ENCODE data around the gene GOLGA2.

GOLGA2 gene

GRCh38 chr9:128213746-128214497 lies 61.9 kb downstream of the GOLGA2 start:
- Histone ChIP-seq H3K4me3 (replicated peaks; ENCODE audit: insufficient read depth, low read length) (no peak overlapping the region), H3K27me3 (ENCODE audit: insufficient read depth, poor library complexity, severe bottlenecking) (no peaks in the 10 kb centered on the region), H3K27ac (replicated peaks) (no peak overlapping the region)
- DNase-seq (ENCODE audit: low read depth in 1 of 2, low spot score in 1 of 2), result no peak
- no peak for TF ChIP-seq POLR2AphosphoS5 (IDR thresholded peaks at IDR 0.05; ENCODE audit: low read depth)
- TF ChIP-seq CTCF (IDR thresholded peaks at IDR 0.05; ENCODE audit: insufficient read depth, low read length), result no peak
- TF ChIP-seq GABPA (IDR thresholded peaks at IDR 0.05; ENCODE audit: low read depth), result no peak
- TF ChIP-seq REST (IDR thresholded peaks at IDR 0.05; ENCODE audit: insufficient replicate concordance, low read depth), result no peak
- no peak for TF ChIP-seq SPI1 (IDR thresholded peaks at IDR 0.05; ENCODE audit: borderline replicate concordance, low read depth)

- Histone ChIP-seq H3K4me3 (replicated peaks; ENCODE audit: insufficient read depth, low read length) (no peak overlapping the region), H3K27me3 (ENCODE audit: insufficient read depth, poor library complexity, severe bottlenecking) (no peaks in the 10 kb centered on the region), H3K27ac (replicated peaks) (no peak overlapping the region)
- TF ChIP-seq POLR2AphosphoS5 (IDR thresholded peaks at IDR 0.05; ENCODE audit: low read depth) (no peak), GABPA (IDR thresholded peaks at IDR 0.05; ENCODE audit: low read depth) (no peak), SPI1 (IDR thresholded peaks at IDR 0.05; ENCODE audit: borderline replicate concordance, low read depth) (no peak), CTCF (IDR thresholded peaks at IDR 0.05; ENCODE audit: insufficient read depth, low read length) (no peak), REST (IDR thresholded peaks at IDR 0.05; ENCODE audit: insufficient replicate concordance, low read depth) (no peak)
- DNase-seq (ENCODE audit: low read depth in 1 of 2, low spot score in 1 of 2), result no peak
Measured at GRCh38 chr9:128211981-128212281, 63.9 kb downstream of the GOLGA2 start.

- H3K27ac ChIP-seq (replicated peaks), result no peak overlapping the region
- H3K27me3 ChIP-seq (ENCODE audit: insufficient read depth, poor library complexity, severe bottlenecking), result no peaks in the 10 kb centered on the region
- no peak for TF ChIP-seq SPI1 (IDR thresholded peaks at IDR 0.05; ENCODE audit: borderline replicate concordance, low read depth)
- no peak for TF ChIP-seq REST (IDR thresholded peaks at IDR 0.05; ENCODE audit: insufficient replicate concordance, low read depth)
- no peak for TF ChIP-seq GABPA (IDR thresholded peaks at IDR 0.05; ENCODE audit: low read depth)
- no peak overlapping the region for H3K4me3 ChIP-seq (replicated peaks; ENCODE audit: insufficient read depth, low read length)
- DNase-seq (ENCODE audit: low read depth in 1 of 2, low spot score in 1 of 2), result no peak
Measured at GRCh38 chr9:128211186-128211980, 64.4 kb downstream of the GOLGA2 start.

Data from HL-60 (cell line).